HepG2 (cell line): Measurements from ENCODE around the gene NCBP2. TPM values are rescaled to one million over a fixed set of nuclear protein-coding genes. Genes with fewer than 3 reads are reported as not detected.

Source experiments
- HDAC2 ChIP-seq: sonication (generic); formaldehyde crosslinking; IDR thresholded peaks from 2 replicates; pipeline ENCODE4 v1.4.0; 2020; ENCODE audit warnings: missing genetic modification reagents
- KAT2B ChIP-seq: fragments of 150-350 bp; IDR thresholded peaks from 2 replicates; pipeline ENCODE4 v1.6.1; 2014; ENCODE audit warnings: low read depth, low read length, borderline replicate concordance
- KIAA2018 ChIP-seq: sonication (generic); formaldehyde crosslinking; IDR thresholded peaks from 2 replicates; pipeline ENCODE4 v1.5.0; 2020; ENCODE audit warnings: mild to moderate bottlenecking, missing genetic modification reagents, borderline replicate concordance
- RCOR2 ChIP-seq: IDR thresholded peaks from 2 replicates; pipeline ENCODE4 v1.6.1; 2016; ENCODE audit warnings: missing biosample characterization, missing genetic modification reagents
- RERE ChIP-seq: IDR thresholded peaks from 2 replicates; pipeline ENCODE4 v1.6.1; 2016; ENCODE audit warnings: low read depth, missing genetic modification reagents, missing compliant biosample characterization
- RFX5 ChIP-seq: IDR thresholded peaks from 2 replicates; pipeline ENCODE4 v1.6.1; 2011; ENCODE audit warnings: low read depth, low read length, improper control_type of control experiment
- ZBTB26 ChIP-seq: IDR thresholded peaks from 2 replicates; pipeline ENCODE4 v1.6.1; 2016; ENCODE audit warnings: missing compliant biosample characterization, missing genetic modification reagents, borderline replicate concordance
- ZNF460 ChIP-seq: sonication (generic); formaldehyde crosslinking; IDR thresholded peaks from 2 replicates; pipeline ENCODE4 v1.5.1; 2020; ENCODE audit warnings: missing genetic modification reagents, mild to moderate bottlenecking, borderline replicate concordance
- ZNF510 ChIP-seq: sonication (generic); formaldehyde crosslinking; IDR thresholded peaks from 2 replicates; pipeline ENCODE4 v1.4.0; 2020; ENCODE audit warnings: low read depth, mild to moderate bottlenecking, missing genetic modification reagents
- ZNF777 ChIP-seq: sonication (generic); formaldehyde crosslinking; IDR thresholded peaks from 2 replicates; pipeline ENCODE4 v1.4.0; 2020; ENCODE audit warnings: missing genetic modification reagents
- polyA plus RNA-seq, 8 experiments: library from polyadenylated mRNA; depleted of rRNA in 3 of 8; stranded (reverse) in 7 of 8; unstranded in 1 of 8; fragments of >200 nt; fragmentation: Illumina TruSeq in 4 of 8; extraction: Trizol in 4 of 8; gene quantifications; 2 replicates each; pipeline versions ENCODE4 v1.2.1 to v1.2.3, GENCODE V29; 2011 to 2016; ENCODE audit warnings: low read depth in 4 of 8, missing spikeins in 1 of 8, mixed read lengths in 1 of 8; ENCODE audit not compliant: insufficient read depth in 1 of 8
- total RNA-seq, 5 experiments: library from RNA; depleted of rRNA; stranded (reverse); fragments of >200 nt; fragmentation: Illumina TruSeq; extraction: Trizol; gene quantifications; 2 replicates each; pipeline ENCODE4 v1.2.3, GENCODE V29; 2016; ENCODE audit warnings: low read depth in 1 of 5

The NCBP2 gene
- total and polyA plus RNA-seq, 2 of the 13 experiments (the other 11 are each of a cell fraction or from before 2014, with no cell fraction given): 58.7 to 95.5 TPM

GRCh38 chr3:196962108-196962929, 20.0 kb upstream of the NCBP2 start (continued):
- TF ChIP-seq RERE (peak; percentile 82; the same call in 1 of the 2 replicates), KIAA2018 (CRISPR knock-in tag) (0 out of 2 replicates have a peak, but pooled peaks have one; percentile 23), RFX5 (no peak), HDAC2 (CRISPR knock-in tag) (peak; percentile 82), ZNF510 (CRISPR knock-in tag) (peak; percentile 45; the same call in 1 of the 2 replicates), KAT2B (no peak), ZNF460 (CRISPR knock-in tag) (no peak; the same call in 1 of the 2 replicates), RCOR2 (peak; percentile 50; the same call in 1 of the 2 replicates), ZNF777 (no peak), ZBTB26 (CRISPR knock-in tag) (no peak)
